ENCODE measurements around the gene CRYBG1. TPM values are rescaled to one million over a fixed set of nuclear protein-coding genes. Genes with fewer than 3 reads are reported as not detected.

CRYBG1 gene
- total RNA-seq, result 47.0 and 47.2 TPM in 2 replicates
- total RNA-seq (2013), result 58.2 TPM
- 9.6 and 15.2 TPM in 2 replicates for polyA plus RNA-seq
- polyA minus RNA-seq, result 32.4 and 38.5 TPM in 2 replicates

DNA sequence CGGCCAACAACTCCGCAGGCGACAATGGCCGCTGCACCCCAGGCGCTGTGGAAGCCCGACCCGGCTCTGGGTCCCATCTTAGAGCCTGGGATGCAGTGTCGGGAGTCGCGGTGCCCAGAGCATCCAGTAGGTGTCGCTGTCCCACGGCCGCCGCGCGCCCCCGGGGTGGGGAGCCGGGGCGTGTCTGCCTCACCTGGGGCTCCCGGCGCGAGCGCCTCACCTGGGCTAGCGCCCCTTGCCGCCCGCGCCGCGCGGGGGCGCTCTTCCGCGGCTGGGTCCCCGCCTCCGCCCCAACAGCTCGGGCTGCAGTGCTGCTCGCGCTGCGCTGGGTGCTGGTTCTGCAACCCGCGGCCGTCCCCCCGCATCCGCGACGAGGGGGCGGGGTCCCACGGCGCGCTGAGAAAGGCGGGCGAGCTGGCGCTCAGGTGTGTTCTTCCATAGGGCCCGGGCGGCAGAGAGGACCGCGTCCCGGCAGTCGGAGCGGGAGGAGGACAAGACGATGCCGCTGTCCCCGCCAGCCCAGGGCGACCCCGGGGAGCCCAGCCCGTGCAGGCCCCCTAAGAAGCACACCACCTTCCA is at the start of gene CRYBG1:
Gene CRYBG1 (plus strand): TSS at position 308 of the 579 bp plus-strand sequence. CDS start 192 bp downstream, at position 500.
- peak; percentile 78 for DNase-seq
- Histone ChIP-seq H3K27ac (ENCODE audit: low read length in 2 of 2) (no peak within 1 kb of the TSS), H3K4me1 (ENCODE audit: control insufficient read depth in 2 of 2, insufficient read depth in 2 of 2, low read length in 2 of 2) (peaks cover 11 to 16% of the 10 kb centered on the region in 2 donors), H3K36me3 (replicated peaks in 1 of 2; ENCODE audit: control extremely low read depth in 1 of 2, control insufficient read depth in 1 of 2, extremely low read depth in 1 of 2, insufficient read depth in 2 of 2, low read length in 1 of 2) (no peaks in the 10 kb centered on the region), H3K79me2 (ENCODE audit: control insufficient read depth, insufficient read depth, low read length) (no peaks in the 10 kb centered on the region), H3K4me2 (replicated peaks; ENCODE audit: low read depth, low read length, poor library complexity, severe bottlenecking) (peak within 1 kb of the TSS; percentile 90), H3K4me3 (ENCODE audit: control extremely low read depth in 1 of 5, extremely low read depth in 1 of 5, insufficient read depth in 1 of 5, low read depth in 2 of 5, low read length in 4 of 5) (peak within 1 kb of the TSS in 4 of 5 experiments; percentile 41 to 60 (median 50)), H3K9me3 (ENCODE audit: control extremely low read depth in 1 of 3, control insufficient read depth in 2 of 3, insufficient read depth in 1 of 3, low read length in 2 of 3) (peaks cover 0 to 4% (median 0%) of the 10 kb centered on the region in 3 donors), H3K9ac (ENCODE audit: low read length) (peak within 1 kb of the TSS; percentile 61), H2AFZ (ENCODE audit: insufficient read depth, low read depth, low read length, poor library complexity, severe bottlenecking) (peak within 1 kb of the TSS; percentile 89), H4K20me1 (ENCODE audit: control insufficient read depth, insufficient read depth, low read length, poor library complexity, severe bottlenecking) (no peaks in the 10 kb centered on the region), H3K27me3 (replicated peaks in 1 of 4; ENCODE audit: control extremely low read depth in 1 of 4, control insufficient read depth in 3 of 4, insufficient read depth in 4 of 4, low read length in 3 of 4) (peaks cover 0 to 38% (median 28%) of the 10 kb centered on the region in 4 experiments)
- peak; percentile 83 for ATAC-seq (ENCODE audit: low read depth)
- intact Hi-C loops (cut with micrococcal nuclease), result no loop called here
- CTCF ChIA-PET, result interaction anchor here (0.7 to 2.3 kb wide), 7 partner anchors 9 to 619 kb away, joined by 3 to 15 read pairs (median 5); no protein-coding TSS in a partner anchor
- POLR2A ChIA-PET, result no interaction called here
- Mint-ChIP-seq H3K4me3 (peak within 1 kb of the TSS; percentile 90), H3K27me3 (peaks cover 47% of the 10 kb centered on the region), H3K4me1 (peaks cover 11% of the 10 kb centered on the region), H3K27ac (peak within 1 kb of the TSS; percentile 53), H3K9me3 (ENCODE audit: insufficient read depth) (no peaks in the 10 kb centered on the region)
- TF ChIP-seq, protein P1, sequence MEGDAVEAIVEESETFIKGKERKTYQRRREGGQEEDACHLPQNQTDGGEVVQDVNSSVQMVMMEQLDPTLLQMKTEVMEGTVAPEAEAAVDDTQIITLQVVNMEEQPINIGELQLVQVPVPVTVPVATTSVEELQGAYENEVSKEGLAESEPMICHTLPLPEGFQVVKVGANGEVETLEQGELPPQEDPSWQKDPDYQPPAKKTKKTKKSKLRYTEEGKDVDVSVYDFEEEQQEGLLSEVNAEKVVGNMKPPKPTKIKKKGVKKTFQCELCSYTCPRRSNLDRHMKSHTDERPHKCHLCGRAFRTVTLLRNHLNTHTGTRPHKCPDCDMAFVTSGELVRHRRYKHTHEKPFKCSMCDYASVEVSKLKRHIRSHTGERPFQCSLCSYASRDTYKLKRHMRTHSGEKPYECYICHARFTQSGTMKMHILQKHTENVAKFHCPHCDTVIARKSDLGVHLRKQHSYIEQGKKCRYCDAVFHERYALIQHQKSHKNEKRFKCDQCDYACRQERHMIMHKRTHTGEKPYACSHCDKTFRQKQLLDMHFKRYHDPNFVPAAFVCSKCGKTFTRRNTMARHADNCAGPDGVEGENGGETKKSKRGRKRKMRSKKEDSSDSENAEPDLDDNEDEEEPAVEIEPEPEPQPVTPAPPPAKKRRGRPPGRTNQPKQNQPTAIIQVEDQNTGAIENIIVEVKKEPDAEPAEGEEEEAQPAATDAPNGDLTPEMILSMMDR (IDR thresholded peaks at IDR 0.05), result peak; percentile 90
- no peak for TF ChIP-seq EZH2 (IDR thresholded peaks at IDR 0.05; ENCODE audit: borderline replicate concordance, insufficient read depth, low read depth, low read length, poor library complexity, severe bottlenecking)
- 4% methylated on average over 66 of the region's 66 CpGs for WGBS (ENCODE audit: insufficient coverage)

DNA sequence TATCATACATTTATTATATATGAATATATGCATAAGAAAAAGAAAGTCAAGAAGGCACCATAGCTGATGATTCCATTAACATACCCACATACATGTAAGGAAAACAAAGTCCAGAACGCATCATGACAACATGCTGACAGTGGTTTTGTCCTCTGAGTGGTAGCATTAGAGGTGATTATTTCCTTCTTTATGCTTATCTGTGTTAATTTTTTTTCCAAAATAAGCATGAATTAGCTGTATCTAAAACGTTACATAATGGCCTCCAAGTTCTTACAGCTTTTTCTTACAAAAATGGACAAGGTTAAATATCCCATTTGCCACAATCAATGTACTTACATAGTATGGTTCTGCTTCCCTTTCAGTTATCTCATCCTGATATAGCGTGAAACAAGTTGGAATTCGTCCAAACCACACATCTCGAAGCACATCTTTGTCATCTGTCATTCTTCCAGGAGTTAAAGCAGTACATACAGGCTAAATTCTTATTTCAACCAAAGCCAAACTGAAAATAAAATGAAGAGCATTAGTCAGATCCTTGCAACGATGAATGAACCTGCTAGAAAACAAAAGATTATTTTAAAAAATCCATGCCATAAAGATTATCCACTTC is 44.6 kb upstream of the CRYBG1 start:
- peaks cover 69% of the 10 kb centered on the region for H3K79me2 ChIP-seq (ENCODE audit: control insufficient read depth, insufficient read depth, low read length)
- H2AFZ ChIP-seq (ENCODE audit: insufficient read depth, low read depth, low read length, poor library complexity, severe bottlenecking), result no peak overlapping the region
- intact Hi-C loops (cut with micrococcal nuclease), result no loop called here
- Mint-ChIP-seq H3K27ac (no peak overlapping the region), H3K4me1 (peaks cover 44% of the 10 kb centered on the region), H3K27me3 (no peaks in the 10 kb centered on the region), H3K9me3 (ENCODE audit: insufficient read depth) (no peaks in the 10 kb centered on the region), H3K4me3 (no peak overlapping the region)
- no peak overlapping the region for H3K9ac ChIP-seq (ENCODE audit: low read length)
- no peak overlapping the region for H3K4me3 ChIP-seq (ENCODE audit: control extremely low read depth in 1 of 5, extremely low read depth in 1 of 5, insufficient read depth in 1 of 5, low read depth in 2 of 5, low read length in 4 of 5)
- POLR2A ChIA-PET, result no interaction called here
- CTCF ChIA-PET, result interaction anchor here (0.8 to 1.0 kb wide), 2 partner anchors 19 to 24 kb away, joined by 3 read pairs; no protein-coding TSS in a partner anchor
- H3K4me2 ChIP-seq (replicated peaks; ENCODE audit: low read depth, low read length, poor library complexity, severe bottlenecking), result no peak overlapping the region
- H3K9me3 ChIP-seq (ENCODE audit: control extremely low read depth in 1 of 3, control insufficient read depth in 2 of 3, insufficient read depth in 1 of 3, low read length in 2 of 3), result no peaks in the 10 kb centered on the region
- no peak overlapping the region for H3K27ac ChIP-seq (ENCODE audit: low read length in 2 of 2)
- H3K4me1 ChIP-seq (ENCODE audit: control insufficient read depth in 2 of 2, insufficient read depth in 2 of 2, low read length in 2 of 2), result peaks cover 6 to 9% of the 10 kb centered on the region in 2 donors
- WGBS (ENCODE audit: insufficient coverage), result 53% methylated on average over 4 of the region's 6 CpGs
- H3K27me3 ChIP-seq (replicated peaks in 1 of 4; ENCODE audit: control extremely low read depth in 1 of 4, control insufficient read depth in 3 of 4, insufficient read depth in 4 of 4, low read length in 3 of 4), result no peaks in the 10 kb centered on the region
- H4K20me1 ChIP-seq (ENCODE audit: control insufficient read depth, insufficient read depth, low read length, poor library complexity, severe bottlenecking), result peaks cover 27% of the 10 kb centered on the region
- ATAC-seq (ENCODE audit: low read depth) (no peak), DNase-seq (no peak)
- peaks cover 1 to 19% of the 10 kb centered on the region in 2 experiments for H3K36me3 ChIP-seq (replicated peaks in 1 of 2; ENCODE audit: control extremely low read depth in 1 of 2, control insufficient read depth in 1 of 2, extremely low read depth in 1 of 2, insufficient read depth in 2 of 2, low read length in 1 of 2)
- TF ChIP-seq EZH2 (IDR thresholded peaks at IDR 0.05; ENCODE audit: borderline replicate concordance, insufficient read depth, low read depth, low read length, poor library complexity, severe bottlenecking), result no peak
- TF ChIP-seq, protein P1 (IDR thresholded peaks at IDR 0.05), result no peak

Data from B cell (primary cell).